HG03521 (cell line): ENCODE measurements around the gene C9orf78.

ENCODE experiments used
- ATAC-seq: cut with Tn5 transposase; IDR thresholded peaks from one replicate; pipeline ENCODE4 v1.9.1; 2021; ENCODE audit warnings: mild to moderate bottlenecking, moderate library complexity; ENCODE audit not compliant: unreplicated experiment

The C9orf78 gene

GRCh38 chr9:129835128-129835859 is at the start of gene C9orf78, which contains the start of gene USP20:
Gene C9orf78 (minus strand): TSS chr9:129835275. CDS start chr9:129835221, 54 bp downstream.
Gene USP20 (plus strand): TSS chr9:129835458. CDS start chr9:129852556, 17,098 bp downstream.
- ATAC-seq, result peak; percentile 93

GRCh38 chr9:129884220-129885017 is 49.3 kb upstream of the C9orf78 start:
- ATAC-seq, result peak; percentile 41

GRCh38 chr9:129881547-129882324 is 46.7 kb upstream of the C9orf78 start:
- ATAC-seq, result no peak

GRCh38 chr9:129880654-129881546 is 45.8 kb upstream of the C9orf78 start:
- ATAC-seq, result no peak

- no peak for ATAC-seq
Measured at GRCh38 chr9:129879991-129880653, 45.0 kb upstream of the C9orf78 start.

- ATAC-seq, result no peak
Measured at GRCh38 chr9:129879103-129879699, 44.1 kb upstream of the C9orf78 start.

GRCh38 chr9:129878291-129878690 is 43.2 kb upstream of the C9orf78 start:
- ATAC-seq, result no peak

- ATAC-seq, result no peak
Measured at GRCh38 chr9:129876815-129877214, 41.7 kb upstream of the C9orf78 start.

GRCh38 chr9:129875687-129876395 is 40.8 kb upstream of the C9orf78 start:
- no peak for ATAC-seq

GRCh38 chr9:129875181-129875611 is 40.1 kb upstream of the C9orf78 start:
- ATAC-seq, result no peak

GRCh38 chr9:129874261-129875101 is 39.4 kb upstream of the C9orf78 start:
- ATAC-seq, result no peak

- no peak for ATAC-seq
Measured at GRCh38 chr9:129873563-129874190, 38.6 kb upstream of the C9orf78 start.

- ATAC-seq, result no peak
Measured at GRCh38 chr9:129871046-129871445, 36.0 kb upstream of the C9orf78 start.

GRCh38 chr9:129869585-129870501 is 34.8 kb upstream of the C9orf78 start:
- no peak for ATAC-seq

GRCh38 chr9:129868872-129869486 is 33.9 kb upstream of the C9orf78 start:
- ATAC-seq, result no peak
